ENCODE data around the gene SLC4A7.

The SLC4A7 gene

GRCh38 chr3:27526614-27527315 is 42.6 kb upstream of the SLC4A7 start:
- no peak overlapping the region for H2BK15ac ChIP-seq (replicated peaks; ENCODE audit: low read depth)
- no peak overlapping the region for H3K27ac ChIP-seq (ENCODE audit: low read depth, low read length)
- H3K23ac ChIP-seq (ENCODE audit: low read length): no peak overlapping the region
- WGBS (ENCODE audit: extremely low coverage, insufficient coverage, low lambda C conversion rate): no CpG with 5 or more reads among the region's 6 CpGs
- no peak overlapping the region for H3K4me2 ChIP-seq (ENCODE audit: low read length)
- no peak overlapping the region for H3K56ac ChIP-seq (ENCODE audit: low read length)
- no peaks in the 10 kb centered on the region for H3K79me1 ChIP-seq (ENCODE audit: low read length)
- H3K36me3 ChIP-seq (ENCODE audit: control insufficient read depth, insufficient read depth, low read length): no peaks in the 10 kb centered on the region
- no peak overlapping the region for H4K8ac ChIP-seq (ENCODE audit: low read depth, low read length)
- H3K79me2 ChIP-seq (ENCODE audit: control insufficient read depth, insufficient read depth, low read length): no peaks in the 10 kb centered on the region
- H2AK5ac ChIP-seq (ENCODE audit: low read length): no peak overlapping the region
- DNase-seq: no peak
- H4K5ac ChIP-seq (ENCODE audit: low read length): no peak overlapping the region
- H3K4me1 ChIP-seq (ENCODE audit: control insufficient read depth, low read depth, low read length): peaks cover under 1% of the 10 kb centered on the region
- H3K4me3 ChIP-seq (ENCODE audit: low read length): no peak overlapping the region
- H3K27me3 ChIP-seq (ENCODE audit: insufficient read depth, low read length, poor library complexity): no peaks in the 10 kb centered on the region
- no peak overlapping the region for H2BK5ac ChIP-seq (ENCODE audit: low read length)
- H3K9ac ChIP-seq (ENCODE audit: low read length): no peak overlapping the region
- H2BK120ac ChIP-seq (ENCODE audit: low read depth, low read length): no peak overlapping the region
- no peak overlapping the region for H3K18ac ChIP-seq (ENCODE audit: low read length)
- H3K4ac ChIP-seq (ENCODE audit: low read depth, low read length): no peak overlapping the region

- Histone ChIP-seq H3K36me3 (ENCODE audit: control insufficient read depth, insufficient read depth, low read length) (no peaks in the 10 kb centered on the region), H3K4me3 (ENCODE audit: low read length) (no peak overlapping the region), H3K9ac (ENCODE audit: low read length) (no peak overlapping the region), H3K23ac (ENCODE audit: low read length) (no peak overlapping the region), H3K4ac (ENCODE audit: low read depth, low read length) (no peak overlapping the region), H3K4me1 (ENCODE audit: control insufficient read depth, low read depth, low read length) (no peaks in the 10 kb centered on the region), H4K8ac (ENCODE audit: low read depth, low read length) (no peak overlapping the region), H3K4me2 (ENCODE audit: low read length) (no peak overlapping the region), H3K27ac (ENCODE audit: low read depth, low read length) (no peak overlapping the region), H2BK120ac (ENCODE audit: low read depth, low read length) (no peak overlapping the region), H2BK5ac (ENCODE audit: low read length) (no peak overlapping the region), H4K5ac (ENCODE audit: low read length) (no peak overlapping the region), H3K27me3 (ENCODE audit: insufficient read depth, low read length, poor library complexity) (no peaks in the 10 kb centered on the region), H3K18ac (ENCODE audit: low read length) (no peak overlapping the region), H3K79me1 (ENCODE audit: low read length) (no peaks in the 10 kb centered on the region), H3K56ac (ENCODE audit: low read length) (no peak overlapping the region), H2BK15ac (replicated peaks; ENCODE audit: low read depth) (no peak overlapping the region), H3K79me2 (ENCODE audit: control insufficient read depth, insufficient read depth, low read length) (no peaks in the 10 kb centered on the region), H2AK5ac (ENCODE audit: low read length) (no peak overlapping the region)
- no peak for DNase-seq
- no CpG with 5 or more reads among the region's 2 CpGs for WGBS (ENCODE audit: extremely low coverage, insufficient coverage, low lambda C conversion rate)
Measured at GRCh38 chr3:27521872-27522265, 37.7 kb upstream of the SLC4A7 start.

GRCh38 chr3:27521179-27521871 is 37.1 kb upstream of the SLC4A7 start:
- Histone ChIP-seq H3K79me1 (ENCODE audit: low read length) (no peaks in the 10 kb centered on the region), H2AK5ac (ENCODE audit: low read length) (no peak overlapping the region), H2BK15ac (replicated peaks; ENCODE audit: low read depth) (no peak overlapping the region), H2BK120ac (ENCODE audit: low read depth, low read length) (no peak overlapping the region), H3K4me2 (ENCODE audit: low read length) (no peak overlapping the region), H4K8ac (ENCODE audit: low read depth, low read length) (no peak overlapping the region), H3K4ac (ENCODE audit: low read depth, low read length) (no peak overlapping the region), H3K27me3 (ENCODE audit: insufficient read depth, low read length, poor library complexity) (no peaks in the 10 kb centered on the region), H3K36me3 (ENCODE audit: control insufficient read depth, insufficient read depth, low read length) (no peaks in the 10 kb centered on the region), H3K27ac (ENCODE audit: low read depth, low read length) (no peak overlapping the region), H3K9ac (ENCODE audit: low read length) (no peak overlapping the region), H4K5ac (ENCODE audit: low read length) (no peak overlapping the region), H3K56ac (ENCODE audit: low read length) (no peak overlapping the region), H3K18ac (ENCODE audit: low read length) (no peak overlapping the region), H3K4me3 (ENCODE audit: low read length) (no peak overlapping the region), H2BK5ac (ENCODE audit: low read length) (no peak overlapping the region), H3K79me2 (ENCODE audit: control insufficient read depth, insufficient read depth, low read length) (no peaks in the 10 kb centered on the region), H3K4me1 (ENCODE audit: control insufficient read depth, low read depth, low read length) (no peaks in the 10 kb centered on the region), H3K23ac (ENCODE audit: low read length) (no peak overlapping the region)
- WGBS (ENCODE audit: extremely low coverage, insufficient coverage, low lambda C conversion rate): no CpG with 5 or more reads among the region's 5 CpGs
- no peak for DNase-seq

- no peak overlapping the region for H3K27ac ChIP-seq (ENCODE audit: low read depth, low read length)
- H2BK5ac ChIP-seq (ENCODE audit: low read length): no peak overlapping the region
- no peaks in the 10 kb centered on the region for H3K4me1 ChIP-seq (ENCODE audit: control insufficient read depth, low read depth, low read length)
- no peak overlapping the region for H3K18ac ChIP-seq (ENCODE audit: low read length)
- H3K23ac ChIP-seq (ENCODE audit: low read length): no peak overlapping the region
- H3K4me2 ChIP-seq (ENCODE audit: low read length): no peak overlapping the region
- H3K9ac ChIP-seq (ENCODE audit: low read length): no peak overlapping the region
- H3K79me2 ChIP-seq (ENCODE audit: control insufficient read depth, insufficient read depth, low read length): no peaks in the 10 kb centered on the region
- H3K79me1 ChIP-seq (ENCODE audit: low read length): no peaks in the 10 kb centered on the region
- no peak for DNase-seq
- H2AK5ac ChIP-seq (ENCODE audit: low read length): no peak overlapping the region
- no CpG with 5 or more reads among the region's 5 CpGs for WGBS (ENCODE audit: extremely low coverage, insufficient coverage, low lambda C conversion rate)
- peak overlapping the region; percentile 41 for H2BK15ac ChIP-seq (replicated peaks; ENCODE audit: low read depth)
- H4K5ac ChIP-seq (ENCODE audit: low read length): no peak overlapping the region
- no peaks in the 10 kb centered on the region for H3K36me3 ChIP-seq (ENCODE audit: control insufficient read depth, insufficient read depth, low read length)
- no peak overlapping the region for H3K56ac ChIP-seq (ENCODE audit: low read length)
- no peak overlapping the region for H3K4me3 ChIP-seq (ENCODE audit: low read length)
- no peak overlapping the region for H2BK120ac ChIP-seq (ENCODE audit: low read depth, low read length)
- no peaks in the 10 kb centered on the region for H3K27me3 ChIP-seq (ENCODE audit: insufficient read depth, low read length, poor library complexity)
- no peak overlapping the region for H3K4ac ChIP-seq (ENCODE audit: low read depth, low read length)
- H4K8ac ChIP-seq (ENCODE audit: low read depth, low read length): no peak overlapping the region
Measured at GRCh38 chr3:27511724-27512422, 27.7 kb upstream of the SLC4A7 start.

GRCh38 chr3:27509376-27509775 is 25.2 kb upstream of the SLC4A7 start:
- H2AK5ac ChIP-seq (ENCODE audit: low read length): no peak overlapping the region
- no peak overlapping the region for H4K5ac ChIP-seq (ENCODE audit: low read length)
- no peak overlapping the region for H3K56ac ChIP-seq (ENCODE audit: low read length)
- H3K79me2 ChIP-seq (ENCODE audit: control insufficient read depth, insufficient read depth, low read length): no peaks in the 10 kb centered on the region
- no peak overlapping the region for H3K18ac ChIP-seq (ENCODE audit: low read length)
- no peaks in the 10 kb centered on the region for H3K79me1 ChIP-seq (ENCODE audit: low read length)
- H2BK5ac ChIP-seq (ENCODE audit: low read length): no peak overlapping the region
- H3K9ac ChIP-seq (ENCODE audit: low read length): no peak overlapping the region
- no CpG with 5 or more reads among the region's 2 CpGs for WGBS (ENCODE audit: extremely low coverage, insufficient coverage, low lambda C conversion rate)
- no peaks in the 10 kb centered on the region for H3K27me3 ChIP-seq (ENCODE audit: insufficient read depth, low read length, poor library complexity)
- no peaks in the 10 kb centered on the region for H3K36me3 ChIP-seq (ENCODE audit: control insufficient read depth, insufficient read depth, low read length)
- no peak overlapping the region for H2BK15ac ChIP-seq (replicated peaks; ENCODE audit: low read depth)
- no peak overlapping the region for H3K4me3 ChIP-seq (ENCODE audit: low read length)
- H4K8ac ChIP-seq (ENCODE audit: low read depth, low read length): no peak overlapping the region
- no peak overlapping the region for H2BK120ac ChIP-seq (ENCODE audit: low read depth, low read length)
- H3K4me1 ChIP-seq (ENCODE audit: control insufficient read depth, low read depth, low read length): peaks cover 8% of the 10 kb centered on the region
- H3K23ac ChIP-seq (ENCODE audit: low read length): no peak overlapping the region
- H3K27ac ChIP-seq (ENCODE audit: low read depth, low read length): no peak overlapping the region
- H3K4me2 ChIP-seq (ENCODE audit: low read length): no peak overlapping the region
- DNase-seq: no peak
- H3K4ac ChIP-seq (ENCODE audit: low read depth, low read length): no peak overlapping the region

All from mesendoderm (in vitro differentiated cells).